Osteocyte (in vitro differentiated cells): ENCODE measurements around the gene TGFBR3. TPM values are rescaled to one million over a fixed set of nuclear protein-coding genes. Genes with fewer than 3 reads are reported as not detected.

Source experiments
- DNase-seq: peaks from one replicate; pipeline ENCODE4 v3.0.0; 2021; ENCODE audit warnings: mixed read lengths; ENCODE audit not compliant: unreplicated experiment; ENCODE audit errors: extremely low spot score
- H3K27ac Mint-ChIP-seq: one replicate; pipeline ENCODE4 v1.8.0; 2021; ENCODE audit warnings: mild to moderate bottlenecking, mixed read lengths; ENCODE audit not compliant: unreplicated experiment
- H3K27me3 Mint-ChIP-seq: one replicate; pipeline ENCODE4 v1.8.0; 2021; ENCODE audit warnings: mixed read lengths; ENCODE audit not compliant: unreplicated experiment
- H3K36me3 Mint-ChIP-seq: one replicate; pipeline ENCODE4 v1.8.0; 2021; ENCODE audit warnings: mixed read lengths; ENCODE audit not compliant: unreplicated experiment
- H3K4me1 Mint-ChIP-seq: one replicate; pipeline ENCODE4 v1.8.0; 2021; ENCODE audit warnings: mixed read lengths; ENCODE audit not compliant: unreplicated experiment
- H3K4me3 Mint-ChIP-seq: one replicate; pipeline ENCODE4 v1.8.0; 2021; ENCODE audit warnings: mild to moderate bottlenecking, moderate library complexity, mixed read lengths; ENCODE audit not compliant: unreplicated experiment
- H3K9me3 Mint-ChIP-seq: one replicate; pipeline ENCODE4 v1.8.0; 2021; ENCODE audit warnings: mixed read lengths; ENCODE audit not compliant: unreplicated experiment
- CTCF ChIP-seq: fragments of 200-600 bp; sonication (generic); IDR thresholded peaks from 2 replicates; pipeline ENCODE4 v1.5.0; 2021; ENCODE audit warnings: antibody characterized with exemption, mild to moderate bottlenecking, moderate library complexity
- total RNA-seq: library from RNA; stranded (reverse); gene quantifications from 2 replicates; pipeline ENCODE4 v1.2.1, GENCODE V29; 2021

The TGFBR3 gene
- total RNA-seq, 1 donor from 2014 or later: 14.1 TPM

GRCh38 chr1:91703095-91703494 is 182.9 kb downstream of the TGFBR3 start:
- H3K9me3 Mint-ChIP-seq: no peaks in the 10 kb centered on the region
- no peak for DNase-seq
- H3K27ac Mint-ChIP-seq: no peak overlapping the region
- peaks cover 33% of the 10 kb centered on the region for H3K36me3 Mint-ChIP-seq
- no peaks in the 10 kb centered on the region for H3K27me3 Mint-ChIP-seq
- H3K4me3 Mint-ChIP-seq: no peak overlapping the region
- TF ChIP-seq CTCF: no peak
- peaks cover 36% of the 10 kb centered on the region for H3K4me1 Mint-ChIP-seq

GRCh38 chr1:91701472-91701869 is 184.5 kb downstream of the TGFBR3 start:
- TF ChIP-seq CTCF: no peak
- Mint-ChIP-seq H3K27me3 (no peaks in the 10 kb centered on the region), H3K4me1 (peaks cover 51% of the 10 kb centered on the region), H3K36me3 (peaks cover 27% of the 10 kb centered on the region), H3K4me3 (no peak overlapping the region), H3K27ac (peak overlapping the region; percentile 92), H3K9me3 (no peaks in the 10 kb centered on the region)
- DNase-seq: no peak

DNA sequence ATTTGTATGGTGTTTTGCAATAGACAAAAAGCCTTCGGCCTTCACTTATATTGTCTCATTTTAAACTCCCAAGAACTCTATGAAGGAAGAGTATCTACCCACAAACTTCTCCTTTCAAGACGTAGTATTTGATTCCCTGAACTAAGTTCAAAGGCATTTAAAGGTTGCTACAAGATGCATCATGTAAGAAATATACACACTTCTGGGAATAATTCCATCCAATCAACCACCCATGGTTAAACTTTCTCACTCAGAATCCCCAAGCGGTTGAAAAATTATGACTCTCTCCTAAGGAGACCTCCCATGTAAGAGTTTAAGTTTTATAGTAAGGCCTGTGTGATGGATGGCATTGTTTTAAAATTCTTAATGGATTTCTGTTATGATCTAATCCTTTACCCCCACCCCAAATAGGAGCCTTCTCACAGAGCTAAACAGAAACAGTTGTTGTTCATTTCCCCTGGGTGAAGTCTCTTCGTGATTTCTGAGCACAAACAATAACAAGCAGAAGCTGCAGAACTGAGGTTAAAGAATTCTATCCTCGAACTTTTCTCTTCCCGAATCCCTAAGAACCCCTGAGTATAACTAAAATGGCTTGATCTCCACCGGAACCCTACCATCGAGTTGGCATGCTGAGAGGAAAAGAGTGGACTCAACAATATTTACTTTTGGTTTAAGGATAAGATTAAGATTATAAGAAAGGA is 185.0 kb downstream of the TGFBR3 start:
- DNase-seq: no peak
- no peak for TF ChIP-seq CTCF

GRCh38 chr1:91700332-91700731 is 185.6 kb downstream of the TGFBR3 start:
- no peak for DNase-seq
- Mint-ChIP-seq H3K4me1 (peaks cover 57% of the 10 kb centered on the region), H3K36me3 (peaks cover 34% of the 10 kb centered on the region), H3K27ac (peak overlapping the region; percentile 92), H3K27me3 (no peaks in the 10 kb centered on the region), H3K9me3 (no peaks in the 10 kb centered on the region), H3K4me3 (no peak overlapping the region)
- TF ChIP-seq CTCF: peak; percentile 33

More for the DNA sequence above, 185.0 kb downstream of the TGFBR3 start:
- H3K4me3 Mint-ChIP-seq: no peak overlapping the region
- no peaks in the 10 kb centered on the region for H3K9me3 Mint-ChIP-seq
- H3K27ac Mint-ChIP-seq: peak overlapping the region; percentile 92
- peaks cover 56% of the 10 kb centered on the region for H3K4me1 Mint-ChIP-seq
- no peaks in the 10 kb centered on the region for H3K27me3 Mint-ChIP-seq
- H3K36me3 Mint-ChIP-seq: peaks cover 32% of the 10 kb centered on the region

DNA sequence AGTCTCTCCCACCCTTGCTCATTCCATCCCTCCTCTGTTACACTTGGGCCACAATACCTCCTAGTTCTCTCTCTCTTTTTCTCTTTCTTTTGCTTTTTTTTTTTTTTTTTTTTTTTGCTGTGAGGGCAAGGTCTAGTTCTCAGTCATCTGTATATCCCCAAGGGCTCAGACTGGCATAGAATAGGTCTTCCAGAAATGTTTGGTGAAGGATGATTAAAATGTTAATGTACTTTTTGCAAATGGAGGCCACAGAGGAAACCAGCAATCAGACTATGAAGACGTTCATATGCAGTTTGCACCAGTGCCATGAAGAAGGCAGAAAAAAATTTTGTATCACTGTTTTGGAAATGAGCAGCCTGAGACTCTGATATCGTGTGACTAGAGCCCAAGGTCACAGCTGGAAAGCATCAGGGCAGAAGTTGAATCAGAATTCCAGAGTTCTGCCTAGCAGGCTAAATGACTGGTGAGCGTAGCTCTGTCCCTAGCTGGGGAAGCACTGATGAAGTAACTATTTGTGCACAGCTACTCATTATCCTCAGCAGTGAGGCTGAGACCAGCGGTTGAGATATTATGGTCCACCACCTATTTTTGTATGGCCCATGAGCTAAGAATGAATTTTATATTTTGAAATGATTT is 186.5 kb downstream of the TGFBR3 start:
- Mint-ChIP-seq H3K27ac (peak overlapping the region; percentile 92), H3K4me1 (peaks cover 57% of the 10 kb centered on the region), H3K36me3 (peaks cover 34% of the 10 kb centered on the region), H3K27me3 (no peaks in the 10 kb centered on the region), H3K9me3 (no peaks in the 10 kb centered on the region), H3K4me3 (peak overlapping the region; percentile 26)
- DNase-seq: no peak
- no peak for TF ChIP-seq CTCF
